Ishikawa (cell line): Measurements from ENCODE around the gene FRMD4B.

ENCODE experiments used
- CEBPB ChIP-seq: IDR thresholded peaks from 2 replicates; pipeline ENCODE4 v1.6.1; 2012
- CREB1 ChIP-seq: IDR thresholded peaks from 2 replicates; pipeline ENCODE4 v1.6.1; 2012; ENCODE audit warnings: low read depth
- EGR1 ChIP-seq: IDR thresholded peaks from 2 replicates; pipeline ENCODE4 v1.6.1; 2012
- EP300 ChIP-seq: IDR thresholded peaks from 2 replicates; pipeline ENCODE4 v1.6.1; 2012; ENCODE audit warnings: borderline replicate concordance
- FOXM1 ChIP-seq: IDR thresholded peaks from 2 replicates; pipeline ENCODE4 v1.6.1; 2012; ENCODE audit warnings: low read depth, borderline replicate concordance
- NFIC ChIP-seq: IDR thresholded peaks from 2 replicates; pipeline ENCODE4 v1.6.1; 2012
- RAD21 ChIP-seq: IDR thresholded peaks from 2 replicates; pipeline ENCODE4 v1.6.1; 2012; ENCODE audit warnings: low read depth
- TAF1 ChIP-seq: IDR thresholded peaks from 2 replicates; pipeline ENCODE4 v1.6.1; 2012; ENCODE audit warnings: low read depth, mild to moderate bottlenecking
- TCF12 ChIP-seq: IDR thresholded peaks from 2 replicates; pipeline ENCODE4 v1.6.1; 2012; ENCODE audit warnings: low read depth
- TEAD4 ChIP-seq: IDR thresholded peaks from 2 replicates; pipeline ENCODE4 v1.6.1; 2012
- YY1 ChIP-seq: IDR thresholded peaks from 2 replicates; pipeline ENCODE4 v1.6.1; 2012; ENCODE audit warnings: low read depth
- ZBTB7A ChIP-seq: IDR thresholded peaks from 2 replicates; pipeline ENCODE4 v1.6.1; 2012; ENCODE audit warnings: low read depth
- TF ChIP-seq, protein P1 (sequence below): IDR thresholded peaks from 2 replicates; pipeline ENCODE4 v1.6.1; 2012; ENCODE audit warnings: low read depth, mild to moderate bottlenecking
- TF ChIP-seq, protein P2 (sequence below): IDR thresholded peaks from 2 replicates; pipeline ENCODE4 v1.6.1; 2012
- TF ChIP-seq, protein P3 (sequence below): IDR thresholded peaks from 2 replicates; pipeline ENCODE4 v1.6.1; 2012

Gene FRMD4B

DNA sequence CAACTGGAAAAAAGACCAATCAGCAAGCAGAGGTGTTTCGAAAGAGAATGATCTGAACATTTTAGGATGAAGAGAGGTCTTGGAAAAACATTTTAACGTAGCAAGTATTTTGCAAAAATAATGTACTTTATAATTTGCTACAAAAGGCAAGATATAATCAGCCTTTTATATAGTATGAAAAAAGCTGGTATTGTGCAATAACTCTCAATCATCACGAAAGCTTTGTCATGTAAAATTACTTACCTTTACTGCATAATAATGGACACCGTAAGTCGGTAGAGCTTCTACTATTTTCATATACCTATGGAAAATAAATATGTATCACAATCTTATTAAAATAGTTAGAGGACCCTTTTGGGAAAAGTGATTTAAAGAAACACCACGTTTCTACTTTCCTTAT, 167.8 kb downstream of the FRMD4B start:
- no peak for TF ChIP-seq CREB1
- TF ChIP-seq CEBPB = peak; percentile 33; the same call in 1 of the 2 replicates

GRCh38 chr3:69216981-69217380, 168.9 kb downstream of the FRMD4B start:
- TF ChIP-seq ZBTB7A (no peak), EGR1 (no peak), NFIC (no peak), YY1 (no peak), TAF1 (no peak), RAD21 (no peak), CEBPB (no peak)

DNA sequence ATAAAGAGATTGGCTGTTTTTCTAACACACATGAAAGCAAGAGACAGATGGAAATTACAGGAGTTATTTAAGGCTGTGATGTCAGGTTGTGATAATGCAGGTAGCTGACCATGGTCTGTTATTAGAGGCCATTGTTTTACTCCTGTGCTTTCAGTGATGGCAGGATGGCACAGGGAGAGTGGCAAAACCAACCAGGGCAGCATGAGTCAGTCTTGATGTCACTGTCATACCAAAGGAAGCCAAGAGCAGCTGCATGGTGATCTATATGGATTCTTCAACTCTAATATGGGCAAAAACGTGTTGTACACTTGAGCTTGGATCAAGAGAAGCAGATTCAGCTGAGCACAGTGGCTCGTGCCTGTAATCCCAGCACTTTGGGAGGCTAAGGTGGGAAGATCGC, 171.6 kb downstream of the FRMD4B start:
- no peak for TF ChIP-seq FOXM1
- TF ChIP-seq, protein P1, sequence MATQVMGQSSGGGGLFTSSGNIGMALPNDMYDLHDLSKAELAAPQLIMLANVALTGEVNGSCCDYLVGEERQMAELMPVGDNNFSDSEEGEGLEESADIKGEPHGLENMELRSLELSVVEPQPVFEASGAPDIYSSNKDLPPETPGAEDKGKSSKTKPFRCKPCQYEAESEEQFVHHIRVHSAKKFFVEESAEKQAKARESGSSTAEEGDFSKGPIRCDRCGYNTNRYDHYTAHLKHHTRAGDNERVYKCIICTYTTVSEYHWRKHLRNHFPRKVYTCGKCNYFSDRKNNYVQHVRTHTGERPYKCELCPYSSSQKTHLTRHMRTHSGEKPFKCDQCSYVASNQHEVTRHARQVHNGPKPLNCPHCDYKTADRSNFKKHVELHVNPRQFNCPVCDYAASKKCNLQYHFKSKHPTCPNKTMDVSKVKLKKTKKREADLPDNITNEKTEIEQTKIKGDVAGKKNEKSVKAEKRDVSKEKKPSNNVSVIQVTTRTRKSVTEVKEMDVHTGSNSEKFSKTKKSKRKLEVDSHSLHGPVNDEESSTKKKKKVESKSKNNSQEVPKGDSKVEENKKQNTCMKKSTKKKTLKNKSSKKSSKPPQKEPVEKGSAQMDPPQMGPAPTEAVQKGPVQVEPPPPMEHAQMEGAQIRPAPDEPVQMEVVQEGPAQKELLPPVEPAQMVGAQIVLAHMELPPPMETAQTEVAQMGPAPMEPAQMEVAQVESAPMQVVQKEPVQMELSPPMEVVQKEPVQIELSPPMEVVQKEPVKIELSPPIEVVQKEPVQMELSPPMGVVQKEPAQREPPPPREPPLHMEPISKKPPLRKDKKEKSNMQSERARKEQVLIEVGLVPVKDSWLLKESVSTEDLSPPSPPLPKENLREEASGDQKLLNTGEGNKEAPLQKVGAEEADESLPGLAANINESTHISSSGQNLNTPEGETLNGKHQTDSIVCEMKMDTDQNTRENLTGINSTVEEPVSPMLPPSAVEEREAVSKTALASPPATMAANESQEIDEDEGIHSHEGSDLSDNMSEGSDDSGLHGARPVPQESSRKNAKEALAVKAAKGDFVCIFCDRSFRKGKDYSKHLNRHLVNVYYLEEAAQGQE = no peak
- TF ChIP-seq TCF12 = no peak
- TF ChIP-seq ZBTB7A = no peak
- TF ChIP-seq, protein P2, sequence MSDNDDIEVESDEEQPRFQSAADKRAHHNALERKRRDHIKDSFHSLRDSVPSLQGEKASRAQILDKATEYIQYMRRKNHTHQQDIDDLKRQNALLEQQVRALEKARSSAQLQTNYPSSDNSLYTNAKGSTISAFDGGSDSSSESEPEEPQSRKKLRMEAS = no peak
- TF ChIP-seq NFIC = no peak
- TF ChIP-seq TEAD4 = no peak
- TF ChIP-seq, protein P3, sequence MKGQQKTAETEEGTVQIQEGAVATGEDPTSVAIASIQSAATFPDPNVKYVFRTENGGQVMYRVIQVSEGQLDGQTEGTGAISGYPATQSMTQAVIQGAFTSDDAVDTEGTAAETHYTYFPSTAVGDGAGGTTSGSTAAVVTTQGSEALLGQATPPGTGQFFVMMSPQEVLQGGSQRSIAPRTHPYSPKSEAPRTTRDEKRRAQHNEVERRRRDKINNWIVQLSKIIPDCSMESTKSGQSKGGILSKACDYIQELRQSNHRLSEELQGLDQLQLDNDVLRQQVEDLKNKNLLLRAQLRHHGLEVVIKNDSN = no peak
- TF ChIP-seq RAD21 = no peak
- no peak for TF ChIP-seq CEBPB
- TF ChIP-seq EP300 = no peak

DNA sequence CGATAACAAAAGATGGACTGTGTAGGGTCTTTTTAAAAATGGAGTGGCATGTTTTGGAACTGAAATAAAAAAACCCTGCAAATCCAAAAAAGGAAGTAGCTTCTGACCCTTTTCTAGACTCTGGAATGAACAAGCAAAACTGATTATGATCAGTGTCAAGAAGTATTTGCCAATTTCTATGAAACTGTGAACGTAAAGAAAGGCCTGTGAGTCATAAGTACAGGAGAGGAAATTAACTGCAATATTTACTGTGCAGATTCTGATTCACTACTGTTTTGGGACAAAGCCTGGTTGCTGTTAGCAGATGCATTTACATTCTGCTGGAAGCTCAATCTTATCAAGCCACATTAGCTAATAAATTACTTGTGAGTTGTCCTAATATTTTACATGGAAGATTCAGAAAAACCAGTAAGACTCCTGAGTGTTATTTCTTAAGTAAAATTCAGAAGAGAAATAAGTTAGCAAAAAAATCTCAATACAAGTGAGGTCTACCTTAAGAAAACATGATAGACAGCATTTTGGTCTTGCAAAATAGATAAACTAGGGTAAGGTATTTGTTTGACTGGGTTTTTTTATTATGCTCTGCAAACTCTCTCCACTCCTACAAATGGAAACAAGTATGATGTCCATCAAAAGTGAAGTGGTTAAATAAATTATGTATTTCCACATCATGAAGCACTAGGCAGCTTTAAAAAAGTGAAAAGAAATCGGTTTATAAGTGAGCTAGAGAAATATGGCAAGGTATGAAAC, 173.3 kb downstream of the FRMD4B start:
- TF ChIP-seq EP300 = no peak

GRCh38 chr3:69210068-69210730, 175.7 kb downstream of the FRMD4B start:
- TF ChIP-seq, protein P3 = no peak
- no peak for TF ChIP-seq TAF1
- TF ChIP-seq EP300 = no peak
- TF ChIP-seq FOXM1 = no peak
- TF ChIP-seq RAD21 = no peak
- TF ChIP-seq, protein P1 = no peak
- TF ChIP-seq TEAD4 = no peak
- no peak for TF ChIP-seq ZBTB7A
- no peak for TF ChIP-seq TCF12
- TF ChIP-seq CREB1 = no peak
- no peak for TF ChIP-seq CEBPB
- no peak for TF ChIP-seq YY1

DNA sequence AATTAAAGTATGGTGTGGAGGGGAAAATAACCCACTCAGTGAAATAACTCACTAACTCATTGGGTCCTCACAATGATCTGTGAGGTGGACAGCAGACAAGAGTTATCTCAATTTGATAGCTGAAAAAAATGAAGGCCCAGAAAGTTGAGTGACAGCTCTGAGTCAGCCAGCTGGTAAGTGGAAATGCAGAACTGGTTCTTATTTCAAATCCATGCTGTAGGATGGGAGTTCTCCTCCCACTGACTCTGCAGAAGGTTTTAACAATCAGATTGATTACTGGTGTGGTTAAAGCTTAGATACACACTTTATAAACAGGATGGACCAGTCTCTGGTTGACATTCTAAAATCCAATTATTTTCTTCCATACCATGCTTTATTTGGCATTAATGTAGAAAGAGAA, 176.5 kb downstream of the FRMD4B start:
- TF ChIP-seq TCF12 (no peak), YY1 (no peak), ZBTB7A (no peak), TAF1 (no peak), NFIC (no peak), RAD21 (no peak), EP300 (no peak), TEAD4 (no peak), CEBPB (no peak), EGR1 (no peak), FOXM1 (no peak), CREB1 (no peak)
- TF ChIP-seq, protein P3 = no peak
- TF ChIP-seq, protein P1 = no peak
- TF ChIP-seq, protein P2 = no peak
